Muscle layer of duodenum (tissue), 2 donors: Measurements from ENCODE around the gene ACP7.

Experiments used
- H3K27ac ChIP-seq: one replicate; pipeline ENCODE4 v1.7.0; 2013; ENCODE audit warnings: mild to moderate bottlenecking, low read length
- H3K27me3 ChIP-seq: one replicate; pipeline ENCODE4 v1.7.0; 2013; ENCODE audit warnings: low read depth, mild to moderate bottlenecking, control low read depth, low read length
- H3K36me3 ChIP-seq, 2 donors: one replicate each; pipeline ENCODE4 v1.7.0; 2013; ENCODE audit warnings: low read length in 2 of 2, control low read depth in 1 of 2, mild to moderate bottlenecking in 1 of 2; ENCODE audit not compliant: insufficient read depth in 2 of 2, control insufficient read depth in 1 of 2
- H3K4me1 ChIP-seq, 2 donors: one replicate each; pipeline ENCODE4 v1.7.0; 2013; ENCODE audit warnings: low read length in 2 of 2, mild to moderate bottlenecking in 2 of 2, control low read depth in 1 of 2, moderate library complexity in 1 of 2; ENCODE audit not compliant: insufficient read depth in 2 of 2, control insufficient read depth in 1 of 2
- H3K4me3 ChIP-seq, 2 donors: one replicate each; pipeline ENCODE4 v1.7.0; 2013; ENCODE audit warnings: low read length in 2 of 2, low read depth in 1 of 2, mild to moderate bottlenecking in 1 of 2
- H3K9me3 ChIP-seq, 2 donors: one replicate each; pipeline ENCODE4 v1.7.0; 2013; ENCODE audit warnings: low read length in 2 of 2, control low read depth in 1 of 2, mild to moderate bottlenecking in 1 of 2; ENCODE audit not compliant: control insufficient read depth in 1 of 2
- donor health status: healthy.

ACP7 gene

GRCh38 chr19:39155114-39155700 lies 71.0 kb downstream of the ACP7 start:
- Histone ChIP-seq H3K9me3 (no peaks in the 10 kb centered on the region), H3K4me1 (peaks cover 8 to 50% of the 10 kb centered on the region in 2 donors), H3K27ac (no peak overlapping the region), H3K36me3 (no peaks in the 10 kb centered on the region), H3K4me3 (no peak overlapping the region), H3K27me3 (no peaks in the 10 kb centered on the region)

- no peaks in the 10 kb centered on the region for H3K27me3 ChIP-seq
- H3K27ac ChIP-seq: no peak overlapping the region
- peaks cover 0 to 1% of the 10 kb centered on the region in 2 donors for H3K36me3 ChIP-seq
- no peak overlapping the region for H3K4me3 ChIP-seq
- peaks cover 10 to 55% of the 10 kb centered on the region in 2 donors for H3K4me1 ChIP-seq
- no peaks in the 10 kb centered on the region for H3K9me3 ChIP-seq
These were observed 71.6 kb downstream of the ACP7 start for GRCh38 chr19:39155741-39156140.

- H3K27me3 ChIP-seq: no peaks in the 10 kb centered on the region
- peak overlapping the region in 1 of 2 donors; percentile 45 for H3K4me3 ChIP-seq
- H3K4me1 ChIP-seq: peaks cover 10 to 57% of the 10 kb centered on the region in 2 donors
- H3K36me3 ChIP-seq: peaks cover 0 to 4% of the 10 kb centered on the region in 2 donors
- no peak overlapping the region for H3K27ac ChIP-seq
- H3K9me3 ChIP-seq: no peaks in the 10 kb centered on the region
These were observed 72.4 kb downstream of the ACP7 start for GRCh38 chr19:39156326-39157230.

- peaks cover 10 to 57% of the 10 kb centered on the region in 2 donors for H3K4me1 ChIP-seq
- H3K4me3 ChIP-seq: peak overlapping the region in 1 of 2 donors; percentile 45
- H3K27ac ChIP-seq: no peak overlapping the region
- H3K36me3 ChIP-seq: peaks cover 0 to 4% of the 10 kb centered on the region in 2 donors
- H3K9me3 ChIP-seq: no peaks in the 10 kb centered on the region
- no peaks in the 10 kb centered on the region for H3K27me3 ChIP-seq
These were observed 73.3 kb downstream of the ACP7 start for GRCh38 chr19:39157275-39157996.

GRCh38 chr19:39157997-39158389 lies 73.8 kb downstream of the ACP7 start:
- Histone ChIP-seq H3K27me3 (no peaks in the 10 kb centered on the region), H3K27ac (no peak overlapping the region), H3K9me3 (no peaks in the 10 kb centered on the region), H3K36me3 (peaks cover 0 to 4% of the 10 kb centered on the region in 2 donors), H3K4me1 (peaks cover 10 to 57% of the 10 kb centered on the region in 2 donors), H3K4me3 (peak overlapping the region in 1 of 2 donors; percentile 45)

- no peak overlapping the region for H3K4me3 ChIP-seq
- no peaks in the 10 kb centered on the region for H3K9me3 ChIP-seq
- no peak overlapping the region for H3K27ac ChIP-seq
- H3K4me1 ChIP-seq: peaks cover 10 to 57% of the 10 kb centered on the region in 2 donors
- peaks cover 0 to 4% of the 10 kb centered on the region in 2 donors for H3K36me3 ChIP-seq
- no peaks in the 10 kb centered on the region for H3K27me3 ChIP-seq
These were observed 74.6 kb downstream of the ACP7 start for GRCh38 chr19:39158646-39159260.

GRCh38 chr19:39160523-39160861 lies 76.3 kb downstream of the ACP7 start:
- Histone ChIP-seq H3K4me1 (peaks cover 10 to 51% of the 10 kb centered on the region in 2 donors), H3K9me3 (no peaks in the 10 kb centered on the region), H3K36me3 (peaks cover 0 to 4% of the 10 kb centered on the region in 2 donors), H3K27ac (no peak overlapping the region), H3K27me3 (no peaks in the 10 kb centered on the region), H3K4me3 (no peak overlapping the region)
